HCEC 1CT (cell line): ENCODE measurements around the gene SLC46A3.
"Not testable (repeated sequence)": the region's sequence is repeated elsewhere in the genome, so short reads cannot be mapped to it uniquely, and the experiment has no call there.

ENCODE experiments used
- DNase-seq: peaks from one replicate; pipeline ENCODE4 v3.0.0-alpha.2; 2017

The SLC46A3 gene

GRCh38 chr13:28718543-28719226 lies at the start of gene SLC46A3:
SLC46A3 (minus strand) TSS chr13:28718970; CDS start chr13:28717998, 972 bp downstream.
- DNase-seq = peak; percentile 98

GRCh38 chr13:28763887-28764286 lies 45.1 kb upstream of the SLC46A3 start:
- DNase-seq = no peak

DNA sequence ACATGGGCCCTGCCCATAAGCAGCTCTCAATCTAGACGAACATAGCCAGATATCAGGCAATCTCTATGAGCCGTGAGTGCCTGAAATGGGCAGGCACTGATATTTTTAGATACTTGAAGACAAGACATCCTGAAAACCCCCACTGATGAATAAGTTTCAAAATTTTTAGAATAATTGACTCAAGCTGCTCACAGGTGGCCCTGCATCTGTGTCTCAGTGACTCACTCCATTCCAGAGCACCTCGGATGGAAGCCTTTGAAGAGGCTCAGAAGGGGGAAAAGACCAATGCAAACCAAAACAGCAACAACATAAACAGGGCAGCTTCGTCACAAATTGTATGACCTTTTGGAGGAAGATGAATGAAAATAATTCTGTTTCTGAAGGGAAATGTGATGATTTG lies 42.8 kb upstream of the SLC46A3 start:
- peak; percentile 54 for DNase-seq

GRCh38 chr13:28755546-28755870 lies 36.7 kb upstream of the SLC46A3 start:
- no peak for DNase-seq

- peak; percentile 35 for DNase-seq
These were observed 36.2 kb upstream of the SLC46A3 start for GRCh38 chr13:28754698-28755545.

- DNase-seq = no peak
These were observed 35.2 kb upstream of the SLC46A3 start for GRCh38 chr13:28753946-28754345.

- DNase-seq = peak; percentile 89
These were observed 34.6 kb upstream of the SLC46A3 start for GRCh38 chr13:28753208-28753892.

DNA sequence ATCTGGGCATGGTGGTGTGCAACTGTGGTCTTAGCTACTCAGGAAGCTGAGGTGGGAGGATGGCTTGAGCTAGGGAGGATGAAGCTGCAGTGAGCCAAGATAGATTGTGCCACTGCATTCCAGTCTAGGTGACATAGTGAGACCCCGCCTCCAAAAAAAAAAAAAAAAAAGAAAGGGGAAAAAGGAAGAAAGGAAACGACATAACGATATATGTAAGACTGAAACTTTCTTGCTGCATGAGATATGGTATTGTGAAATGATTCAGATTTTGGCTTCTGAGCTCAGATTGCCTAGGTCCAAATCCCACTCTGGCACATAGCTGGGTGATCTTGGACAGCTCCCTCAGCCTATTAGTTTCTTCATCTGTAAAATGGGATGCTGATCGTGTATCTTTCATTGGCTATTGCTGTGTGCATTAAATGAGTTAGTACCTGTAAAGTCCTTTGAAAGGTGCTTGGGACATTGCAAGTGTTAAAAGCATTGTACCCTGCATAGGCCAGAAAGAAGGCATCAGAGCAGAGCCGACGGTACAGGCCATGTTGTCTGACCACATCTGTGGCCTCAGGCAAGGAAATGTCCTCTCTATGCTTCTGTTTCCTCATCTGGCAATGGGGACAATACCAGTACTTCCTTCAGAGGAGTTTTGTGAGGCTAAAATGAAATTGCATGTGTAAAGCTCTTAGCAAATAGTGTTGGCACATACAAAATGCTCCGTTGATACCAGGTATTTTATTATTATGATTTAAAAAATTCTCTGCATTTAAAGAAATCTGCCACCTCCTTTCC lies 32.6 kb upstream of the SLC46A3 start:
- DNase-seq = no peak

GRCh38 chr13:28750187-28751045 lies 31.6 kb upstream of the SLC46A3 start:
- DNase-seq = no peak

DNA sequence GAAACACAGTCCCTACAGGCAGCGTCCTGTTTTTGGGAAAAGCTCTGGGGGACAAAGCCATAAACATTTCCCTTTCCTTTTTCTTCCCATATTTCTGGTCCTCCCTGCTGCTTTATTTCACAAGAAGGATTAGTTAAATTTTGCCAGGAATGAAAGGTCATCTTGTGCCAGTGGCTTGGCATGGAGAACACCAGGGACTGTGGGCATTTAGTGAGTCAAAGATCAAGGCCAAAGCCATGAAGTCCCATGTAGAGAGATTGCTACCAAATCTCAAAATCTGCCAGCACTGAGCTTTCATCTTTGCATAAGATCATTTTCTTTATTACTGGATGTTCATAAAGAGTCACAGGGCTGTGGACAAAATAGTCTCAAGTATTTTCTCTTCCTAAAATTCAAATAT lies 29.1 kb upstream of the SLC46A3 start:
- DNase-seq = no peak

GRCh38 chr13:28746287-28746612 lies 27.5 kb upstream of the SLC46A3 start:
- no peak for DNase-seq

GRCh38 chr13:28744656-28745055 lies 25.9 kb upstream of the SLC46A3 start:
- no peak for DNase-seq

GRCh38 chr13:28744091-28744536 lies 25.3 kb upstream of the SLC46A3 start:
- peak; percentile 90 for DNase-seq

- no peak for DNase-seq
These were observed 24.8 kb upstream of the SLC46A3 start for GRCh38 chr13:28743499-28744083.

- DNase-seq = no peak
These were observed 24.2 kb upstream of the SLC46A3 start for GRCh38 chr13:28743020-28743419.

- not testable (repeated sequence) for DNase-seq
These were observed 23.7 kb upstream of the SLC46A3 start for GRCh38 chr13:28742445-28742844.

GRCh38 chr13:28741084-28741491 lies 22.3 kb upstream of the SLC46A3 start:
- peak; percentile 35 for DNase-seq

DNA sequence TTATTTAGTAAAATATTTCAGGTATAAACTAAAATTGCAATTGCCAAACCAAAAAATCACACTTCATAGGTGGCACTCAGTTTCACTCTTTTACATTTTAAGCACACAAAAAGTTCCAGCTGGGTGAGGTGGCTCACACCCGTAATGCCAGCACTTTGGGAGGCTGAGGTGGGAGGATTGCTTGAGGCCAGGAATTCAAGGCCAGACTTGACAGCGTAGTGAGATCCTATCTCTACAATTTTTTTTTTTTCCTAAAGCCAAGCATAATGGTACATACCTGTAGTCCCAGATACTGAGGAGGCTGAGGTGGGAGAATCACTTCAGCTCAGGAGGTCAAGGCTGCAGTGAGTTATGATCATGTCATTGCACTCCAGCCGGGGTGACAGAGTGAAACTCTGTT lies 20.6 kb upstream of the SLC46A3 start:
- no peak for DNase-seq

- DNase-seq = no peak
These were observed 16.8 kb upstream of the SLC46A3 start for GRCh38 chr13:28735481-28736029.

DNA sequence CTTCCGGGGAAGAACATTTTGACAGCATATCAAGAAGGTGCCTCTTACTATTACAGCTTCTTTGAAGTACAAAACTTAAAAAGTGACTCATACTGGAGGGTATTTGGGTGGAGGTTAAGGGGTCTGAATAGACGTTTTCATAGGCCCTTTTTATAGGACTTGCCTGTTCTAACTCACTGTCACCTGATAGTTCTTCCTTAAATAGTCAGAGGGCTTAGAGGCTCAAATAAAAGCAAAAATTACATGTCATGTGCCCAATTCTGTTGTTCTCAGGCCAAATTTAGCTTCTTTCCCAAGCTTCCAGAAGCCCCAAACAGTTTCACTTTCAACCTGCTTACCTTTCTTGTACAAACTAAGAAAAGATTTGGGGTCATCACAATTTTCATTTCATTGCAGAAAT lies 16.1 kb upstream of the SLC46A3 start:
- DNase-seq = no peak

GRCh38 chr13:28730762-28731161 lies 12.0 kb upstream of the SLC46A3 start:
- no peak for DNase-seq
